GM10266 (cell line): Measurements from ENCODE around the gene ZNF648.
A peak's percentile ranks its signal among the peaks of the same experiment; 100 is the strongest.

Experiments used
- DNase-seq: peaks from one replicate; pipeline ENCODE4 v3.0.0; 2012; ENCODE audit errors: extremely low spot score
- CTCF ChIP-seq: IDR thresholded peaks from 2 replicates; pipeline ENCODE4 v1.5.1; 2012; ENCODE audit warnings: mild to moderate bottlenecking, low read depth; ENCODE audit not compliant: control insufficient read depth, insufficient read depth; ENCODE audit errors: missing control alignments

Gene ZNF648

DNA sequence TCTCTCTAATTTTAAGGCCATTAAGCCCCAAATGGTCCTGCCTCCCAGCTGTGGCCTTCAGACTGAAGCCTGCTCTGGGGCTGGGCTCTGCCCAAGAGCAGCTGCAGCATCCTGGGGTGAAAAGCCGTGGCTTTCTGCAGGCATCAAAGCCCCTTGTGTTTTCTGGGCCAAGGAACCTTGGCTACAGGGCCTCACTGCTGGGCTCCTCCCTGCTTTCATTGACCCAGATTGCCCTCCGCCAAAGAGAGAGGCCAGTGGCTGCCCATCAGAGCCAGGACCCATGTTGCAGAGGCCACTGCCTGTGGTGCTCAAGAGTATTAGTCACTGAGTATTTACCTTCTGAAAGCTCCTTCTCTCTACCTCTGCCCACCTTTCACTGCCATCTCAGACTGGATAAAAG lies 1.6 kb downstream of the ZNF648 start:
- DNase-seq: no peak
- TF ChIP-seq CTCF: no peak

- no peak for DNase-seq
- no peak for TF ChIP-seq CTCF
These were observed 4.7 kb downstream of the ZNF648 start for GRCh38 chr1:182056601-182057366.

DNA sequence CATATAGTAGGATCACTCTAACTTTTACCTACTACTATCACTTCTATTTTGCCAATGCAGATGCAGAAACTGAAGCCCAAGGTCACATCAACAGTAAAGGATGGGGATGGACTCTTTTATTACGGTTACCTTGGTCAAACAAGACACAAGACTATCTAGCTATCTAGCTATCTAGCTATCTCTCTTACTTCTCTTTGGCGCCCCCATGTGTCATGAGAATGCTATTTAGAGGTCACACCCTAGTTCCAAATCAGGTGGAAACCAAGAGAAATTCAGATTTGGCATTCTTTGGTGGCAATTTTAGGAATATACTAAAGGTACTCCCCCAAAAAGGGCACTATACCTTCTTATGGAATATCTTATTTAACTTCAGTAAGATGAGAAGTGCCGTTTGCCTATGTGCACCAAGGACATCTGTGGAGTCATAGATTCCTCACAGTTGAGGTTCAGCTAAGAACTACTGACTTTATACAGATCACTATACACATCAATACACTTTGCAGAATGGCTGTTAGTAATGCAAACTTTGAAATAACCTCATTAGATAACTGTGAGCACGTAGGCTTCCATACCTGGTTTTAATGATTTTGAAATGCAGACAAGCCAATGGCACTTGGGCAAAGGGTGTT lies 6.7 kb downstream of the ZNF648 start:
- DNase-seq: peak; percentile 75
- TF ChIP-seq CTCF: peak; percentile 71

GRCh38 chr1:182052355-182052754 lies 9.2 kb downstream of the ZNF648 start:
- no peak for TF ChIP-seq CTCF
- DNase-seq: no peak

DNA sequence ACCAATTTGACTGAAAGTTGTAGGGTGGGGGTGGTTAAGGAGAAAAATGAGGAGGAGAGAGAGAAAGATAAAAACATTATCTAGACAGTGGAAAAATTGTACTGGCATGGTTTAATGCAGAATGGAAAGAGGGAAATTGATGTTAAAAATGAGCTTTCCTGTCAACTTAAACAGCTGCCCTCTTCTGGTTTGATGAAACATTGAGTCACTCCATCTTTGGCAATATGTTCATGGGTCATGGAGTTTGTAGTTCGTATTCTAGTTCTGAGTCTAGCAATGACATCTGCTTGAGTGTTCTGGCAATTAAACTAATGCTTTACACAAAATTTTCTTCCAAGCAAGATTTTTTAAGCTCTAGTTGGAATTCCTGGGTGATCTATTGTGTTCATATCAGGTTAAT lies 9.6 kb downstream of the ZNF648 start:
- no peak for DNase-seq

GRCh38 chr1:182050481-182051448 lies 10.7 kb downstream of the ZNF648 start:
- DNase-seq: no peak
- no peak for TF ChIP-seq CTCF

More for the DNA sequence above, 9.6 kb downstream of the ZNF648 start:
- TF ChIP-seq CTCF: no peak
